H9 (cell line): ENCODE results near the gene ASPG. TPM values are rescaled to one million over a fixed set of nuclear protein-coding genes. Genes with fewer than 3 reads are reported as not detected.

ENCODE experiments used
- DNase-seq: peaks from one replicate; pipeline ENCODE4 v3.0.0-alpha.2; 2017
- H2AFZ ChIP-seq: one replicate; pipeline ENCODE4 v1.6.1; 2013; ENCODE audit warnings: mild to moderate bottlenecking, low read length, control low read depth, moderate library complexity
- H2AK5ac ChIP-seq: 2 replicates; pipeline ENCODE4 v1.6.1; 2013; ENCODE audit warnings: low read length, control low read depth, mixed read lengths; ENCODE audit not compliant: insufficient read length
- H2BK120ac ChIP-seq: one replicate; pipeline ENCODE4 v1.6.1; 2013; ENCODE audit warnings: low read depth, mild to moderate bottlenecking, low read length, control low read depth, inconsistent platforms; ENCODE audit not compliant: poor library complexity, severe bottlenecking
- H2BK12ac ChIP-seq: 2 replicates; pipeline ENCODE4 v1.6.1; 2013; ENCODE audit warnings: low read length, control low read depth, mixed read lengths, low read depth; ENCODE audit not compliant: insufficient read length
- H2BK15ac ChIP-seq: 2 replicates; pipeline ENCODE4 v1.6.1; 2013; ENCODE audit warnings: low read depth, low read length, control low read depth
- H2BK20ac ChIP-seq: one replicate; pipeline ENCODE4 v1.6.1; 2013; ENCODE audit warnings: low read depth, mild to moderate bottlenecking, low read length, control low read depth, inconsistent platforms; ENCODE audit not compliant: poor library complexity, severe bottlenecking
- H2BK5ac ChIP-seq: 2 replicates; pipeline ENCODE4 v1.6.1; 2013; ENCODE audit warnings: low read length, control low read depth, mixed read lengths; ENCODE audit not compliant: insufficient read length
- H3K14ac ChIP-seq: 2 replicates; pipeline ENCODE4 v1.6.1; 2013; ENCODE audit warnings: low read length, control low read depth; ENCODE audit not compliant: insufficient read depth
- H3K18ac ChIP-seq: 2 replicates; pipeline ENCODE4 v1.6.1; 2013; ENCODE audit warnings: low read depth, mild to moderate bottlenecking, mixed read lengths, low read length, control low read depth; ENCODE audit not compliant: insufficient read length
- H3K23ac ChIP-seq: 2 replicates; pipeline ENCODE4 v1.6.1; 2013; ENCODE audit warnings: low read length, control low read depth, mixed read lengths, low read depth; ENCODE audit not compliant: insufficient read length
- H3K23me2 ChIP-seq: 2 replicates; pipeline ENCODE4 v1.6.1; 2013; ENCODE audit warnings: low read depth, mild to moderate bottlenecking, mixed read lengths, low read length, control low read depth; ENCODE audit not compliant: insufficient read length, poor library complexity, severe bottlenecking
- H3K27ac ChIP-seq: 2 replicates; pipeline ENCODE4 v1.5.1; 2013; ENCODE audit warnings: low read length, control low read depth, mixed read lengths, low read depth; ENCODE audit not compliant: insufficient read length
- H3K27me3 ChIP-seq: 2 replicates; pipeline ENCODE4 v1.6.1; 2013; ENCODE audit warnings: low read length, control low read depth, inconsistent platforms; ENCODE audit not compliant: insufficient read depth
- H3K4ac ChIP-seq: 2 replicates; pipeline ENCODE4 v1.6.1; 2013; ENCODE audit warnings: low read depth, mild to moderate bottlenecking, control low read depth, inconsistent platforms, low read length, moderate library complexity
- H3K4me1 ChIP-seq: 2 replicates; pipeline ENCODE4 v1.6.1; 2013; ENCODE audit warnings: low read length, control low read depth, inconsistent platforms; ENCODE audit not compliant: insufficient read depth
- H3K4me2 ChIP-seq: 2 replicates; pipeline ENCODE4 v1.6.1; 2013; ENCODE audit warnings: low read length, control low read depth, mixed read lengths; ENCODE audit not compliant: insufficient read length, insufficient read depth
- H3K56ac ChIP-seq: 2 replicates; pipeline ENCODE4 v1.6.1; 2013; ENCODE audit warnings: low read depth, mild to moderate bottlenecking, mixed read lengths, low read length, control low read depth; ENCODE audit not compliant: insufficient read length
- H3K79me1 ChIP-seq: 2 replicates; pipeline ENCODE4 v1.6.1; 2013; ENCODE audit warnings: low read depth, mild to moderate bottlenecking, moderate library complexity, low read length, control low read depth, inconsistent platforms; ENCODE audit not compliant: insufficient read depth, poor library complexity, severe bottlenecking
- H3K79me2 ChIP-seq: 2 replicates; pipeline ENCODE4 v1.6.1; 2013; ENCODE audit warnings: low read length, control low read depth, inconsistent platforms; ENCODE audit not compliant: insufficient read depth
- H3K9ac ChIP-seq: 2 replicates; pipeline ENCODE4 v1.6.1; 2013; ENCODE audit warnings: low read length, control low read depth, mixed read lengths; ENCODE audit not compliant: insufficient read length; ENCODE audit errors: extremely low read depth
- H3K9me3 ChIP-seq: one replicate; pipeline ENCODE4 v1.6.1; 2013; ENCODE audit warnings: low read depth, low read length, inconsistent platforms; ENCODE audit not compliant: control insufficient read depth
- H3T11ph ChIP-seq: one replicate; pipeline ENCODE4 v1.6.1; 2013; ENCODE audit warnings: mild to moderate bottlenecking, low read length, control low read depth, inconsistent platforms
- H4K20me1 ChIP-seq: one replicate; pipeline ENCODE4 v1.6.1; 2013; ENCODE audit not compliant: control insufficient read depth, insufficient read length, insufficient read depth
- H4K5ac ChIP-seq: 2 replicates; pipeline ENCODE4 v1.6.1; 2013; ENCODE audit warnings: low read depth, mild to moderate bottlenecking, mixed read lengths, low read length, control low read depth; ENCODE audit not compliant: insufficient read length
- H4K8ac ChIP-seq: replicated peaks from 2 replicates; pipeline ENCODE4 v1.6.1; 2013; ENCODE audit warnings: low read length, control low read depth, mixed read lengths, low read depth; ENCODE audit not compliant: insufficient read length
- H4K91ac ChIP-seq: 2 replicates; pipeline ENCODE4 v1.6.1; 2013; ENCODE audit warnings: low read depth, mild to moderate bottlenecking, moderate library complexity, mixed read lengths, low read length, control low read depth; ENCODE audit not compliant: insufficient read length
- H3K27ac Mint-ChIP-seq, 3 experiments: 2 replicates in 2 of 3; 3 replicates in 1 of 3; pipeline ENCODE4 v1.8.0; 2020 to 2021; ENCODE audit warnings: mixed read lengths in 3 of 3, mild to moderate bottlenecking in 1 of 3, moderate library complexity in 1 of 3
- H3K27me3 Mint-ChIP-seq: 2 replicates; pipeline ENCODE4 v1.8.0; 2021; ENCODE audit warnings: low read depth, mild to moderate bottlenecking, moderate library complexity, mixed read lengths
- H3K36me3 Mint-ChIP-seq, 3 experiments: 2 replicates in 2 of 3; 3 replicates in 1 of 3; pipeline ENCODE4 v1.8.0; 2020 to 2021; ENCODE audit warnings: low read depth in 3 of 3, mixed read lengths in 3 of 3; ENCODE audit not compliant: insufficient read depth in 1 of 3
- H3K4me1 Mint-ChIP-seq, 2 experiments: 2 replicates each; pipeline ENCODE4 v1.8.0; 2020; ENCODE audit warnings: mixed read lengths in 2 of 2
- H3K4me3 Mint-ChIP-seq, 2 experiments: 2 replicates in 1 of 2; 3 replicates in 1 of 2; pipeline ENCODE4 v1.8.0; 2020 to 2021; ENCODE audit warnings: mild to moderate bottlenecking in 2 of 2, mixed read lengths in 2 of 2, moderate library complexity in 1 of 2
- H3K9me3 Mint-ChIP-seq, 2 experiments: 2 replicates in 1 of 2; 3 replicates in 1 of 2; pipeline ENCODE4 v1.8.0; 2020; ENCODE audit warnings: mild to moderate bottlenecking in 2 of 2, mixed read lengths in 2 of 2, moderate library complexity in 1 of 2
- WGBS: extraction: QIAGEN DNeasy Blood & Tissue Kit; methylation state at CpG from one replicate; pipeline ENCODE4 v1.1.7; 2013; ENCODE audit warnings: missing lambda C conversion rate, low lambda C conversion rate, mixed read lengths; ENCODE audit not compliant: insufficient read length; ENCODE audit errors: extremely low coverage; 5-methylcytosine and 5-hydroxymethylcytosine counted together
- total RNA-seq: library from RNA; stranded (reverse); gene quantifications from 2 replicates; pipeline ENCODE4 v1.2.1, GENCODE V29; 2021
- TF ChIP-seq, protein P1 (sequence below): fragments of 200-600 bp; sonication (generic); conservative IDR thresholded peaks from 3 replicates; pipeline ENCODE4 v1.8.0; 2021; ENCODE audit warnings: antibody characterized with exemption, mild to moderate bottlenecking

Gene ASPG
- total RNA-seq, 1 experiment from 2014 or later, result 0.33 TPM

DNA sequence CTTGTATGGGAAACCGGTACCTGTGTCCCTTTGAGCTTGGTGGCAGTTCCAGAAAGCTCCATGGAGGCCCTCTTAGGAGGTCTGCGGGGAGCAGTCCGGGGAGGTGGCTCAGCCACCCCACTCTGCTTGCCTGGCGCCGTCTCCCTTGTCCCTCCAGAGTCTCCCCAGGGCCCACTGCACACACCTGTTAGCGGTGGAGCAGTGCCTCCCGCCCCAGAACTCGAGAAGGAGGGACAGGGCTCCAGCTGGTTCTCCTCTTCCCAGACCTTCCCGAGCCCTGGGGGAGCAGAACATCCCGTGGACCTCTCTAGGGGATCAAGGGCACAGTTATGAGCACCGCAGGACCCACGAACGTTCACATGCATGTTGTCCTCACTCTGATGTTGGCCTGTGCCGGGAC, 10.8 kb downstream of the ASPG start:
- Histone ChIP-seq H3K23me2 (no peaks in the 10 kb centered on the region), H3K9ac (no peak overlapping the region), H3K56ac (no peak overlapping the region), H3K9me3 (no peaks in the 10 kb centered on the region), H3K79me2 (no peaks in the 10 kb centered on the region), H3K18ac (no peak overlapping the region), H2BK5ac (no peak overlapping the region), H3K14ac (no peak overlapping the region), H4K91ac (no peak overlapping the region), H2AFZ (no peak overlapping the region), H2BK20ac (no peak overlapping the region), H2BK12ac (no peak overlapping the region), H3K4ac (no peak overlapping the region), H3K79me1 (no peaks in the 10 kb centered on the region), H4K5ac (no peak overlapping the region), H3K23ac (no peak overlapping the region), H3K27ac (no peak overlapping the region), H2BK15ac (no peak overlapping the region), H2AK5ac (no peak overlapping the region), H4K20me1 (no peaks in the 10 kb centered on the region), H3K4me2 (no peak overlapping the region), H4K8ac (no peak overlapping the region), H3T11ph (no peak overlapping the region), H3K27me3 (no peaks in the 10 kb centered on the region), H3K4me1 (no peaks in the 10 kb centered on the region), H2BK120ac (no peak overlapping the region)
- H3K27me3 Mint-ChIP-seq, result peaks cover 13% of the 10 kb centered on the region
- TF ChIP-seq, protein P1, sequence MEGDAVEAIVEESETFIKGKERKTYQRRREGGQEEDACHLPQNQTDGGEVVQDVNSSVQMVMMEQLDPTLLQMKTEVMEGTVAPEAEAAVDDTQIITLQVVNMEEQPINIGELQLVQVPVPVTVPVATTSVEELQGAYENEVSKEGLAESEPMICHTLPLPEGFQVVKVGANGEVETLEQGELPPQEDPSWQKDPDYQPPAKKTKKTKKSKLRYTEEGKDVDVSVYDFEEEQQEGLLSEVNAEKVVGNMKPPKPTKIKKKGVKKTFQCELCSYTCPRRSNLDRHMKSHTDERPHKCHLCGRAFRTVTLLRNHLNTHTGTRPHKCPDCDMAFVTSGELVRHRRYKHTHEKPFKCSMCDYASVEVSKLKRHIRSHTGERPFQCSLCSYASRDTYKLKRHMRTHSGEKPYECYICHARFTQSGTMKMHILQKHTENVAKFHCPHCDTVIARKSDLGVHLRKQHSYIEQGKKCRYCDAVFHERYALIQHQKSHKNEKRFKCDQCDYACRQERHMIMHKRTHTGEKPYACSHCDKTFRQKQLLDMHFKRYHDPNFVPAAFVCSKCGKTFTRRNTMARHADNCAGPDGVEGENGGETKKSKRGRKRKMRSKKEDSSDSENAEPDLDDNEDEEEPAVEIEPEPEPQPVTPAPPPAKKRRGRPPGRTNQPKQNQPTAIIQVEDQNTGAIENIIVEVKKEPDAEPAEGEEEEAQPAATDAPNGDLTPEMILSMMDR, result no peak
- peaks cover 6 to 8% of the 10 kb centered on the region in 2 experiments for H3K4me1 Mint-ChIP-seq
- no CpG with 5 or more reads among the region's 14 CpGs for WGBS
- no peak overlapping the region for H3K4me3 Mint-ChIP-seq
- DNase-seq, result no peak
- H3K36me3 Mint-ChIP-seq, result no peaks in the 10 kb centered on the region
- H3K9me3 Mint-ChIP-seq, result no peaks in the 10 kb centered on the region
- H3K27ac Mint-ChIP-seq, result no peak overlapping the region
